Measurements from ENCODE around the gene IRX2.

Gene IRX2

GRCh38 chr5:2725980-2726765 is 25.3 kb downstream of the IRX2 start:
- TF ChIP-seq, protein P1, sequence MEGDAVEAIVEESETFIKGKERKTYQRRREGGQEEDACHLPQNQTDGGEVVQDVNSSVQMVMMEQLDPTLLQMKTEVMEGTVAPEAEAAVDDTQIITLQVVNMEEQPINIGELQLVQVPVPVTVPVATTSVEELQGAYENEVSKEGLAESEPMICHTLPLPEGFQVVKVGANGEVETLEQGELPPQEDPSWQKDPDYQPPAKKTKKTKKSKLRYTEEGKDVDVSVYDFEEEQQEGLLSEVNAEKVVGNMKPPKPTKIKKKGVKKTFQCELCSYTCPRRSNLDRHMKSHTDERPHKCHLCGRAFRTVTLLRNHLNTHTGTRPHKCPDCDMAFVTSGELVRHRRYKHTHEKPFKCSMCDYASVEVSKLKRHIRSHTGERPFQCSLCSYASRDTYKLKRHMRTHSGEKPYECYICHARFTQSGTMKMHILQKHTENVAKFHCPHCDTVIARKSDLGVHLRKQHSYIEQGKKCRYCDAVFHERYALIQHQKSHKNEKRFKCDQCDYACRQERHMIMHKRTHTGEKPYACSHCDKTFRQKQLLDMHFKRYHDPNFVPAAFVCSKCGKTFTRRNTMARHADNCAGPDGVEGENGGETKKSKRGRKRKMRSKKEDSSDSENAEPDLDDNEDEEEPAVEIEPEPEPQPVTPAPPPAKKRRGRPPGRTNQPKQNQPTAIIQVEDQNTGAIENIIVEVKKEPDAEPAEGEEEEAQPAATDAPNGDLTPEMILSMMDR (IDR thresholded peaks at IDR 0.05; ENCODE audit: low read depth, low read length): no peak
- Histone ChIP-seq H3K9me3 (no peaks in the 10 kb centered on the region), H3K27me3 (no peaks in the 10 kb centered on the region; the same call in 1 of the 2 replicates), H3K36me3 (no peaks in the 10 kb centered on the region), H3K4me3 (ENCODE audit: low read depth, low read length) (no peak overlapping the region), H3K4me1 (no peaks in the 10 kb centered on the region)
- no peak for DNase-seq

- TF ChIP-seq, protein P1 (IDR thresholded peaks at IDR 0.05; ENCODE audit: low read depth, low read length): no peak
- DNase-seq: no peak
- no peaks in the 10 kb centered on the region for H3K4me1 ChIP-seq
- no peaks in the 10 kb centered on the region for H3K9me3 ChIP-seq
- H3K36me3 ChIP-seq: no peaks in the 10 kb centered on the region
- no peaks in the 10 kb centered on the region; the same call in 1 of the 2 replicates for H3K27me3 ChIP-seq
- no peak overlapping the region for H3K4me3 ChIP-seq (ENCODE audit: low read depth, low read length)
Observed at GRCh38 chr5:2724831-2725230, 26.6 kb downstream of the IRX2 start.

DNA sequence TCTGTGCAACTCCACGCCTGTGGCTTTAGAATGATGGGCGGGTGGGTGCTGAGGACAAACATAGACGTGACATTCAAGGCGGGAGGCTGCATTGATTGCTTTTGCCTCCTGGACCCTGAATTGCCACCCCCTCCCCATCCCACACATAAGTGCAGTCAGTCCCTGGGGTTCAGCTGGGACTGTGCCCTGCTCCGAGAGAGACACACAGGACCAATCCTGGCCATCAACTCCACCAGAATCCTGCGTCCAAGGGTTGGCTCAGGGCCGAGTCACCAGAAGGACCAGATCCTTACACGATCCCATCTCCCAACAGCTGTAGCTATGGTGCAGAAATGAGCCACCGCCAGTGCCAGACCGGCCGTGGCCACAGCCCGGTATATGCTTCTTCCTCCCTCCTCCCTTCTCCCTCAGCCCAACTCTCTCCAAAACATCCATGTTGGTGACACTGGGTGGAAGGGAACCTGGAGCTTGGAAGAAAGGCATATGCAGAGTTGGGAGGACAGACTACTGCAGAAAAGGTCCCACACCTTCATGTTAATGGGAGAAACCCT is 27.4 kb downstream of the IRX2 start:
- no peaks in the 10 kb centered on the region for H3K4me1 ChIP-seq
- no peaks in the 10 kb centered on the region; the same call in 1 of the 2 replicates for H3K27me3 ChIP-seq
- H3K4me3 ChIP-seq (ENCODE audit: low read depth, low read length): no peak overlapping the region
- TF ChIP-seq, protein P1 (IDR thresholded peaks at IDR 0.05; ENCODE audit: low read depth, low read length): no peak
- DNase-seq: no peak
- H3K9me3 ChIP-seq: no peaks in the 10 kb centered on the region
- no peaks in the 10 kb centered on the region for H3K36me3 ChIP-seq

- DNase-seq: no peak
- H3K36me3 ChIP-seq: no peaks in the 10 kb centered on the region
- no peaks in the 10 kb centered on the region for H3K4me1 ChIP-seq
- H3K27me3 ChIP-seq: no peaks in the 10 kb centered on the region; the same call in 1 of the 2 replicates
- TF ChIP-seq, protein P1 (IDR thresholded peaks at IDR 0.05; ENCODE audit: low read depth, low read length): no peak
- H3K4me3 ChIP-seq (ENCODE audit: low read depth, low read length): no peak overlapping the region
- H3K9me3 ChIP-seq: no peaks in the 10 kb centered on the region
Observed at GRCh38 chr5:2722901-2723300, 28.6 kb downstream of the IRX2 start.

- Histone ChIP-seq H3K4me3 (ENCODE audit: low read depth, low read length) (no peak overlapping the region), H3K9me3 (no peaks in the 10 kb centered on the region), H3K36me3 (no peaks in the 10 kb centered on the region), H3K4me1 (no peaks in the 10 kb centered on the region), H3K27me3 (no peaks in the 10 kb centered on the region)
- TF ChIP-seq, protein P1 (IDR thresholded peaks at IDR 0.05; ENCODE audit: low read depth, low read length): no peak
- no peak for DNase-seq
Observed at GRCh38 chr5:2721385-2722138, 29.9 kb downstream of the IRX2 start.
